GM12878 (cell line): ENCODE results near the gene SYT12. TPM values are rescaled to one million over a fixed set of nuclear protein-coding genes. Genes with fewer than 3 reads are reported as not detected.

ENCODE experiments used
- ATF2 ChIP-seq: IDR thresholded peaks from 2 replicates; pipeline ENCODE4 v1.6.1; 2012; ENCODE audit warnings: low read length, inconsistent platforms
- BMI1 ChIP-seq: fragments of 450-650 bp; IDR thresholded peaks from 2 replicates; pipeline ENCODE4 v1.6.1; 2016; ENCODE audit warnings: mild to moderate bottlenecking, moderate library complexity, borderline replicate concordance
- CBFB ChIP-seq: IDR thresholded peaks from 2 replicates; pipeline ENCODE4 v1.6.1; 2016; ENCODE audit warnings: antibody characterized with exemption, low read depth
- CREB1 ChIP-seq: IDR thresholded peaks from 2 replicates; pipeline ENCODE4 v1.6.1; 2012; ENCODE audit warnings: low read depth, mild to moderate bottlenecking, inconsistent platforms
- CREM ChIP-seq: IDR thresholded peaks from 2 replicates; pipeline ENCODE4 v1.6.1; 2014; ENCODE audit warnings: antibody characterized with exemption, low read depth
- CUX1 ChIP-seq: IDR thresholded peaks from 2 replicates; pipeline ENCODE4 v1.6.1; 2012; ENCODE audit warnings: improper control_type of control experiment, low read depth, low read length; ENCODE audit not compliant: insufficient replicate concordance
- DPF2 ChIP-seq: fragments of 450-650 bp; IDR thresholded peaks from 2 replicates; pipeline ENCODE4 v1.6.1; 2017; ENCODE audit warnings: mild to moderate bottlenecking
- EP300 ChIP-seq, 2 experiments: fragments of 150-350 bp in 1 of 2; IDR thresholded peaks; 2 replicates each; pipeline ENCODE4 v1.6.1; 2011 to 2012; ENCODE audit warnings: low read depth in 2 of 2, low read length in 2 of 2, borderline replicate concordance in 1 of 2, improper control_type of control experiment in 1 of 2, inconsistent platforms in 1 of 2; ENCODE audit not compliant: control insufficient read depth in 1 of 2
- GATAD2B ChIP-seq: fragments of 450-650 bp; conservative IDR thresholded peaks from 2 replicates; pipeline ENCODE4 v1.6.1; 2017; ENCODE audit warnings: low read depth, mild to moderate bottlenecking, moderate library complexity
- IKZF1 ChIP-seq: fragments of 450-650 bp; conservative IDR thresholded peaks from 2 replicates; pipeline ENCODE4 v1.6.1; 2017; ENCODE audit warnings: antibody characterized with exemption, mild to moderate bottlenecking
- MEF2A ChIP-seq: IDR thresholded peaks from 2 replicates; pipeline ENCODE4 v1.6.1; 2011; ENCODE audit warnings: low read depth, mild to moderate bottlenecking, low read length, moderate library complexity; ENCODE audit not compliant: insufficient read depth
- MEF2B ChIP-seq: fragments of 450-650 bp; IDR thresholded peaks from 2 replicates; pipeline ENCODE4 v1.6.1; 2018; ENCODE audit warnings: mild to moderate bottlenecking, moderate library complexity; ENCODE audit not compliant: partially characterized antibody, poor library complexity, severe bottlenecking
- MXI1 ChIP-seq: fragments of 150-350 bp; IDR thresholded peaks from 2 replicates; pipeline ENCODE4 v1.6.1; 2011; ENCODE audit warnings: low read depth, mild to moderate bottlenecking, inconsistent platforms, low read length, improper control_type of control experiment
- NR2F1 ChIP-seq: fragments of 450-650 bp; conservative IDR thresholded peaks from 2 replicates; pipeline ENCODE4 v1.6.1; 2017; ENCODE audit warnings: mild to moderate bottlenecking
- PAX5 ChIP-seq: IDR thresholded peaks from 2 replicates; pipeline ENCODE4 v1.6.1; 2011; ENCODE audit warnings: low read depth, low read length, borderline replicate concordance
- PML ChIP-seq: IDR thresholded peaks from 2 replicates; pipeline ENCODE4 v1.6.1; 2012; ENCODE audit warnings: low read length, inconsistent platforms
- POU2F2 ChIP-seq: IDR thresholded peaks from 3 replicates; pipeline ENCODE4 v1.6.1; 2011; ENCODE audit warnings: low read depth, mild to moderate bottlenecking, low read length, borderline replicate concordance
- RB1 ChIP-seq: fragments of 450-650 bp; formaldehyde crosslinking; IDR thresholded peaks from 2 replicates; pipeline ENCODE4 v1.6.1; 2017; ENCODE audit warnings: mild to moderate bottlenecking, borderline replicate concordance
- RBBP5 ChIP-seq: fragments of 200-600 bp; sonication (generic); conservative IDR thresholded peaks from 2 replicates; pipeline ENCODE4 v1.6.1; 2016
- RUNX3 ChIP-seq: IDR thresholded peaks from 2 replicates; pipeline ENCODE4 v1.6.1; 2012; ENCODE audit warnings: low read length, inconsistent platforms
- SIN3A ChIP-seq: IDR thresholded peaks from 2 replicates; pipeline ENCODE4 v1.6.1; 2012; ENCODE audit warnings: low read depth, low read length, improper control_type of control experiment
- SP1 ChIP-seq: IDR thresholded peaks from one replicate; pipeline ENCODE4 v1.6.1; 2011; ENCODE audit warnings: low read depth, low read length
- SUPT20H ChIP-seq: IDR thresholded peaks from 2 replicates; pipeline ENCODE4 v1.6.1; 2011; ENCODE audit warnings: low read depth, mild to moderate bottlenecking, low read length, moderate library complexity, borderline replicate concordance; ENCODE audit not compliant: control insufficient read depth
- TBL1XR1 ChIP-seq: IDR thresholded peaks from 2 replicates; pipeline ENCODE4 v1.6.1; 2012; ENCODE audit warnings: low read depth, low read length, improper control_type of control experiment
- YBX1 ChIP-seq: fragments of 450-650 bp; IDR thresholded peaks from 2 replicates; pipeline ENCODE4 v1.6.1; 2016; ENCODE audit warnings: antibody characterized with exemption
- YY1 ChIP-seq: IDR thresholded peaks from 2 replicates; pipeline ENCODE4 v1.6.1; 2011; ENCODE audit warnings: low read depth, mild to moderate bottlenecking, low read length
- ZNF217 ChIP-seq: fragments of 450-650 bp; IDR thresholded peaks from 2 replicates; pipeline ENCODE4 v1.6.1; 2017; ENCODE audit warnings: antibody characterized with exemption, mild to moderate bottlenecking
- polyA plus RNA-seq, 11 experiments: library from polyadenylated mRNA; depleted of rRNA in 4 of 11; unstranded in 6 of 11; stranded (reverse) in 5 of 11; fragments of >200 nt; fragmentation: Nextera tagmentation in 4 of 11; fragmentation: Illumina TruSeq in 1 of 11; extraction: Ambion mirVana in 4 of 11; extraction: Trizol in 1 of 11; gene quantifications; 1 replicate in 1 of 11; 2 replicates in 10 of 11; pipeline versions ENCODE4 v1.2.1 to v1.2.3, GENCODE V29; 2011 to 2016; ENCODE audit warnings: inconsistent platforms in 2 of 11, missing spikeins in 2 of 11, low read depth in 1 of 11
- total RNA-seq, 4 experiments: library from RNA; depleted of rRNA in 3 of 4; stranded (reverse); fragments of >200 nt in 3 of 4; fragmentation: Illumina TruSeq in 1 of 4; extraction: Trizol in 1 of 4; gene quantifications; 2 replicates each; pipeline versions ENCODE4 v1.2.1 to v1.2.3, GENCODE V29; 2013 to 2021

The SYT12 gene
- total and polyA plus RNA-seq, 10 of the 15 experiments (the other 5 are each of a cell fraction or from before 2014, with no cell fraction given): 0.02 to 2.3 (median 0.84) TPM; not detected in 1

- TF ChIP-seq CUX1 (no peak), RBBP5 (no peak), PAX5 (peak; percentile 63; the same call in 1 of the 2 replicates), ATF2 (peak; percentile 82), RB1 (no peak), PML (no peak), SIN3A (no peak), CBFB (peak; percentile 83), BMI1 (peak; percentile 51; the same call in 1 of the 2 replicates), DPF2 (peak; percentile 49), MXI1 (peak; percentile 22; the same call in 1 of the 2 replicates), POU2F2 (peak; percentile 94; the same call in 2 of the 3 replicates), CREM (no peak), TBL1XR1 (peak; percentile 60; the same call in 1 of the 2 replicates), RUNX3 (peak; percentile 94), MEF2A (peak; percentile 90), SP1 (peak; percentile 56), IKZF1 (peak; percentile 62), CREB1 (peak; percentile 48; the same call in 1 of the 2 replicates), EP300 (IDR thresholded peaks at IDR 0.05; ENCODE audit: borderline replicate concordance in 1 of 2, control insufficient read depth in 1 of 2, low read depth in 2 of 2, low read length in 2 of 2) (peak in 1 of 2 experiments; percentile 80; a peak in 2 of 4 replicates), YBX1 (no peak), MEF2B (peak; percentile 92), NR2F1 (peak; percentile 75), ZNF217 (0 out of 2 replicates have a peak, but pooled peaks have one; percentile 50), GATAD2B (no peak), SUPT20H (no peak), YY1 (0 out of 2 replicates have a peak, but pooled peaks have one; percentile 49)
These were observed 5.1 kb downstream of the SYT12 start (continued) for GRCh38 chr11:67027943-67028542.
